Erythroblast (primary cell): Measurements from ENCODE around the gene TMEM52B.

Experiments
- GATA1 ChIP-seq: IDR thresholded peaks from 2 replicates; pipeline ENCODE4 v1.6.1; 2011; ENCODE audit warnings: low read depth, mild to moderate bottlenecking, control low read depth, low read length, moderate library complexity
- POLR2A ChIP-seq: IDR thresholded peaks from 2 replicates; pipeline ENCODE4 v1.6.1; 2011; ENCODE audit warnings: mild to moderate bottlenecking, low read length

- no peak for TF ChIP-seq POLR2A
- TF ChIP-seq GATA1: no peak
Measured at GRCh38 chr12:10130042-10130441, 48.8 kb upstream of the TMEM52B start, which contains the start of gene CLEC7A.
